Measurements from ENCODE around the gene VWC2.
A peak's percentile ranks its signal among the peaks of the same experiment; 100 is the strongest.

VWC2 gene

GRCh38 chr7:49775949-49776443, 2.6 kb downstream of the VWC2 start:
- intact Hi-C loops (cut with DNase I; ENCODE audit: low total_unique reads), result no loop called here

GRCh38 chr7:49776994-49777393, 3.6 kb downstream of the VWC2 start:
- Histone ChIP-seq H3K4me3 (no peak overlapping the region), H3K9me3 (no peaks in the 10 kb centered on the region), H3K27ac (no peak overlapping the region), H3K36me3 (no peaks in the 10 kb centered on the region), H3K27me3 (peaks cover 0 to 41% of the 10 kb centered on the region in 2 donors), H3K4me1 (peaks cover 0 to 34% (median 28%) of the 10 kb centered on the region in 4 donors)
- TF ChIP-seq CTCF (IDR thresholded peaks at IDR 0.05), result no peak
- no peak for DNase-seq
- intact Hi-C loops (cut with DNase I; ENCODE audit: low total_unique reads), result no loop called here

More at GRCh38 chr7:49775949-49776443, 2.6 kb downstream of the VWC2 start:
- Histone ChIP-seq H3K4me1 (peaks cover 0 to 34% (median 28%) of the 10 kb centered on the region in 4 donors), H3K27me3 (peaks cover 0 to 41% of the 10 kb centered on the region in 2 donors), H3K36me3 (no peaks in the 10 kb centered on the region), H3K4me3 (peak overlapping the region; percentile 38 to 54), H3K27ac (no peak overlapping the region), H3K9me3 (no peaks in the 10 kb centered on the region)
- no peak for TF ChIP-seq CTCF (IDR thresholded peaks at IDR 0.05)
- no peak for DNase-seq

- H3K4me3 ChIP-seq, result no peak overlapping the region
- intact Hi-C loops (cut with DNase I; ENCODE audit: low total_unique reads), result no loop called here
- DNase-seq, result no peak
Observed at GRCh38 chr7:49778731-49779270, 5.4 kb downstream of the VWC2 start.

GRCh38 chr7:49780953-49781352, 7.5 kb downstream of the VWC2 start:
- no peak overlapping the region for H3K4me3 ChIP-seq
- no peak for DNase-seq
- intact Hi-C loops (cut with DNase I; ENCODE audit: low total_unique reads), result no loop called here
- no peaks in the 10 kb centered on the region for H3K9me3 ChIP-seq
- peaks cover 0 to 14% of the 10 kb centered on the region in 2 donors for H3K27me3 ChIP-seq
- no peak for TF ChIP-seq CTCF (IDR thresholded peaks at IDR 0.05)
- no peak overlapping the region for H3K27ac ChIP-seq
- peaks cover 0 to 8% (median 4%) of the 10 kb centered on the region in 4 donors for H3K4me1 ChIP-seq
- no peaks in the 10 kb centered on the region for H3K36me3 ChIP-seq

More at GRCh38 chr7:49778731-49779270, 5.4 kb downstream of the VWC2 start:
- Histone ChIP-seq H3K27ac (no peak overlapping the region), H3K36me3 (no peaks in the 10 kb centered on the region), H3K4me1 (peaks cover 0 to 30% (median 25%) of the 10 kb centered on the region in 4 donors), H3K27me3 (peaks cover 0 to 35% of the 10 kb centered on the region in 2 donors), H3K9me3 (no peaks in the 10 kb centered on the region)
- TF ChIP-seq CTCF (IDR thresholded peaks at IDR 0.05), result no peak

- Histone ChIP-seq H3K36me3 (no peaks in the 10 kb centered on the region), H3K27me3 (peaks cover 0 to 5% of the 10 kb centered on the region in 2 donors), H3K4me3 (no peak overlapping the region), H3K9me3 (no peaks in the 10 kb centered on the region), H3K27ac (no peak overlapping the region), H3K4me1 (peaks cover 0 to 6% (median 2%) of the 10 kb centered on the region in 4 donors)
- DNase-seq, result no peak
- intact Hi-C loops (cut with DNase I; ENCODE audit: low total_unique reads), result no loop called here
- no peak for TF ChIP-seq CTCF (IDR thresholded peaks at IDR 0.05)
Observed at GRCh38 chr7:49781996-49782395, 8.6 kb downstream of the VWC2 start.

Data from tibial artery (tissue), 4 donors.